Dermis microvascular lymphatic vessel endothelial cell (primary cell): ENCODE data around the gene CERS1. TPM values are rescaled to one million over a fixed set of nuclear protein-coding genes. Genes with fewer than 3 reads are reported as not detected.

ENCODE experiments used
- DNase-seq, 2 donors: peaks; one replicate each; pipeline versions ENCODE4 v3.0.0 to v3.0.0-alpha.2; 2010; ENCODE audit warnings: low read depth in 2 of 2
- total RNA-seq: library from RNA; depleted of rRNA; stranded (reverse); fragments of >200 nt; gene quantifications from 2 replicates; pipeline ENCODE4 v1.2.1, GENCODE V29; 2014

CERS1 gene
- total RNA-seq, 1 donor from 2014 or later: 2.4 TPM

DNA sequence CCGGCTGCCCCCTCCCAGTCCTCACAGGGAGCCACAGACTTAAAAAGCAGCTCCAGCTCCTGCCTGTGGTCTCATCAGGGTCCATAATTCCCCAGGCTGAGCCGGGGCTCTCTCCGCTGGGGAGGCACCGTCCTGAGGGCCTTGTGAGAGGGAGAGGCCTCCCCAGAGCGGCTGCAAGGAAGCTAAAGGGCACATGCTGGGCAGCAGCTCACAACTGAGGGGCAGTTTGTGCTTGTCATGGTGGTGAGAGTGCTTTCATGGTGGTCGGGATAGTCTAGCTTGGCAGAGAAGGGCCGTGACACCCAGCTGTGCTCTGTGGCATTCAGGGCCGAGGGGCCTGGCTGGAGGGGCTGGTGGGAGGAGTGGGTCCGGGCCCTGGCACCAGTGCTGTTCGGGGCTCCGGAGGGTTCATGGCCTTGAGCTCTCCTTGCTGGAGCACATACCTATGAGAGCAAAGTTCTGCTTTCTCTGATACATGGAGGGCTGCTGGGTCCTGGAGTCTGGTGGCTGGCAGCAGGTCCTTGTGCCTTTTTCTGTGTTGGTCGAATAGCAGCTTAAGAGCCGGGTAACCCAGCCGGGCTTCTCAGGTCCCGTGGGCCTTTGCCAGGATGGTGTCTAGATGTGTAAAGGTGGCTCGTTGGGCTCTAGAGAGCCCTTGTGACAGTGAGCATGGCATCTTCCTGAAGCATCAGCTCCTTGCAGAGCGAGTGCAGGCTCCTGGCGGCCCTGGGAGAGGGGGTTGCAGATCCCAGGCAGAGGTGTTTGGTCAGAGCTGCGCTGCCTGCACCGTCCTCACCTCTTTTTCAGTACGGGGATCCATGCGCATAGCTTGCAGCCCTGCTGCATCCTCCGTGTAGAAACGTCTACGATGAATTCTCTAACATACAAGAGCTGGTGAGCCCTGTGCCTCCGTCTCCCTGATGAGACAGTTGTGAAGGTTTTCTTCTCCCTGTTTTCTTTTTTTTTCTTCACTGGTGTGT lies 55.4 kb downstream of the CERS1 start:
- DNase-seq: no peak

DNA sequence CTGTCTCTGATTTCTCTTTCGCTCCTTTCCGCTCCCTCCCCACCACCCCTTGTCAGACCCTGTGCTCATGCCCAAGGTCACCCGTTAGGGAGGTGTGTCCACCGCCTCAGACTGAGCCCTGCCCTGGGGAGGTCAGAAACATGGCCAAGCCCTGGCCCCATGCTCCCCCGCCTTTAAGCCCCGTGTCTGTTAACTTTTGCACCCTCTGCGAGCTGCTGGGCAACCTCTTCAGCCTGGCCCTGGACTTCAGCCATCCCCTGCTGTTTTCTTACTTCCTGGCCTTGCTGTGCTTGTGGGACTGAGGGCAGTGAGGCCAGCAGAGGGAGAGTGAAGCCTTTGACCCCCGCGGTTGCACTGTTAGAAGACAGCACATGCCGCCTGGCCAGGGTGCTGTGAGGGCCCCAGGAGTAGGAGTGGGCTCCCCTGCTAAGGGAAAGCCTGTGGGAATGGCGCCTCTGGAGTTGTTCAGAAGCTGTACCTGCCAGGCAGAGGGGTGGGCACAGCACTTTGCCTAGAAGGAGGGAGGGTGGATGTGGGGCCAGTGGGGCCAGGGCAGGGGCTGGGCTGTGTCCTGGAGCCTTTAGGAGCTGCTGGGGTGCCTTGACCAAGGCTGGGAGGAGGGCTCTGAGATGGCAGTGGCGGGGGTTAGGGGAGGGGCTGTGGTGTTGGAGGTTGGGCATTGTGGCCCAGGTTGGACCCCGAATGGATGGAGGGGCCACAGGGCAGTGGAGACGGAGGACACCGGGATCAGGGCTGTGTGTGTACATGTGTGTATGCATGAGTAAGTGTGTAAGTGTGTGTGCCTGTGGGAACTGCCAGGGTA lies 56.3 kb downstream of the CERS1 start:
- DNase-seq: no peak

DNA sequence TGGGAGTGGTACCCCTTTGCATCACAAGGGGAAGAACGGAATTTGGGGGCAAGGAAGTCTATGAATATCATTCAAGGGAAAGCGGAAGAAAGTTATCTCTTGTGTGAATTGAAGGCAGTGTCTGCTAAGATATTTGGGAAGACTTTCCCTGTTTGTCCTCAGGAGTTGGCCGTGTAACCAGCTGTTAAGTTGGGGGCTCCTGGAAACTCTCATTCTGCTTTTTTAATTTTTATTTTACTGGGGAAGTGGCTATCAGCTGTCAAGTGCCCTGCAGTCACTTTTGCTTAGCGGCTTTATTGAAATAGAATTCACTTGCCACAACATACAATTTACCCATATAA lies 61.3 kb downstream of the CERS1 start:
- DNase-seq: no peak

GRCh38 chr19:18833849-18834643 lies 61.9 kb downstream of the CERS1 start:
- peak in 1 of 2 donors; percentile 23 for DNase-seq

- DNase-seq: no peak
Observed at GRCh38 chr19:18833141-18833476, 62.8 kb downstream of the CERS1 start.

DNA sequence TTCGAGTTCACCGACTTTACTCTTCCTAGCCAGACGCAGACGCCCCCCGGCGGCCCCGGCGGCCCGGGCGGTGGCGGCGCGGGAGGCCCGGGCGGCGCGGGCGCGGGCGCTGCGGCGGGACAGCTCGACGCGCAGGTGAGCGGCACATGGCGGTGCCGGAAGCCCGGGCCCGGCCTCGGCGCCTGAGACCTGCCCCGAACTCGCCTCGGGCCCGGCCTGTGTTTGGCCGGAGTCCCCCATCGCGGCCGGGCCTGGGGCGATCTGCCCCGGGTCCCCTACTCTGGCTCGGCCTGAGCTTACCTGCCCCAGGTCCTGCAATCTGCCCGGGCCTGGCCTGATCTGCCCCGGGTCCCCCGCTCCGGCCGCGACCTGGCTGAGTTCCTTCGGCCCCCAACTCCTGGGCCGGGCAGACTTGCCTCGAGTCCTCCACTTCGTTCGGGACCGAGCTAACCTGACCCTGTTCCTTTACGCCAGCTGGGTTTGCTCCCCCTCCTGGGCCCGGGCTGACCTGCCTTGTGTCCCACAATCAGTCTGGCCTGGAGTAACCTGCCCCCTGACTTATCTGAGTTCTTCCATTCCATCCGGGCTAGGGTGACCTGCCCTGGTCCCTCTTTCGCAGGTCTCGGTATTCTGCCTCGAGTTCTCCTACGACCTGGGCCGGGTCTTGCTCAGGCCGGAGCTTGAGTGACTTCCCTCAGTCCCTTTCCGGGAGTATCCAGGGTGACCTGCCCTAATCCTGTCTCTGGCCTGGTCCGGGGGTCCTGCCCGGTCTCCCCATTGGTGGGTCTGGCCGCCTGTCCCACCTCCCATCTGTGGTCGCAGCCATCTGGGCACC lies 63.4 kb downstream of the CERS1 start:
- DNase-seq: peak in 1 of 2 donors; percentile 40

DNA sequence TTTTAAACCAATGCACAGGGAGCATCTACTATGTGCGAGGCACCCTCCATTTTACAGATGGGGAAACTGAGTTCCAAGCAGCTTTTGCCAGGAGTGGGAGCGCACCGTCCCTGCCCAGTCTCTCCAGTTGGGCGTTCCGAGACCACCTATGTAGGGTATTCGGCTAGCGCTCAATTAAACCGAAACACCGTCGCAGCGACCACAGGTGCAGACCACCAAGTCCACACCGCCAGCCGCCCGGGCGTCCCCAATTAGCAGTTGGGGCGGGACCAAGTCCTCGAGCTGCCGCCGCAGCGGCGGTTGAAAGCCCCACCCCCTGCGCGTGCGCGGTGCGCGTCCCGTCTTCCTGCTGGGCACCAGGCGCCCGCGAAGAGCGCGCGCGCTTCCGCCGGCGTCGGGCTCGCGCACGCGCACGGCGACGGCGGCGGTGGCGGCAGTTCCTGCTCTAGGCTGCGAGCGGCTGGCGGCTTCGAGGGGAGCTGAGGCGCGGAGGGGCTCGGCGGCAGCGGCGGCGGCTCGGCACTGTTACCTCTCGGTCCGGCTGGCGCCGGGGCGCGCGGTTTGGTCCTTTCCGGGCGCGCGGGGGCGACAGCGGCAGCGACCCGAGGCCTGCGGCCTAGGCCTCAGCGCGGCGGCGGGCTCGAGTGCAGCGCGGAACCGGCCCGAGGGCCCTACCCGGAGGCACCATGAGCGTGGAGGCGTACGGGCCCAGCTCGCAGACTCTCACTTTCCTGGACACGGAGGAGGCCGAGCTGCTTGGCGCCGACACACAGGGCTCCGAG lies 64.2 kb downstream of the CERS1 start, which contains the start of gene UPF1:
Gene UPF1, plus strand, starts transcription at position 436 of the 782 bp plus-strand sequence. Its CDS starts 251 bp downstream, at position 687.
- DNase-seq: peak; percentile 79 to 93

- no peak for DNase-seq
Observed at GRCh38 chr19:18830488-18830887, 65.5 kb downstream of the CERS1 start.

- DNase-seq: no peak
Observed at GRCh38 chr19:18828786-18829185, 67.2 kb downstream of the CERS1 start.

Other genes with a start within 250 kb of the CERS1 start
- gene CRTC1, start 212.5 kb downstream of the CERS1 start, total RNA-seq: 0.64 and 1.1 TPM in 2 replicates
- gene COMP, start 104.9 kb downstream of the CERS1 start, total RNA-seq: not detected in 2 replicates
- gene UPF1, start 64.2 kb downstream of the CERS1 start, total RNA-seq: 40.2 and 58.9 TPM in 2 replicates
- 161 and 214 TPM in 2 replicates for gene COPE, start 23.2 kb upstream of the CERS1 start, total RNA-seq
- 42.7 and 43.9 TPM in 2 replicates for gene DDX49, start 23.6 kb upstream of the CERS1 start, total RNA-seq
- 96.2 and 232 TPM in 2 replicates for gene HOMER3, start 45.1 kb upstream of the CERS1 start, total RNA-seq
- gene SUGP2, start 137.4 kb upstream of the CERS1 start, total RNA-seq: 11.0 and 16.1 TPM in 2 replicates
- 41.0 and 53.7 TPM in 2 replicates for gene ARMC6, start 137.4 kb upstream of the CERS1 start, total RNA-seq
- 3.7 and 4.7 TPM in 2 replicates for gene SLC25A42, start 167.8 kb upstream of the CERS1 start, total RNA-seq
- gene TMEM161A, start 242.3 kb upstream of the CERS1 start, total RNA-seq: 11.3 and 20.5 TPM in 2 replicates